Measurements from ENCODE around the gene IQGAP2.

The IQGAP2 gene

DNA sequence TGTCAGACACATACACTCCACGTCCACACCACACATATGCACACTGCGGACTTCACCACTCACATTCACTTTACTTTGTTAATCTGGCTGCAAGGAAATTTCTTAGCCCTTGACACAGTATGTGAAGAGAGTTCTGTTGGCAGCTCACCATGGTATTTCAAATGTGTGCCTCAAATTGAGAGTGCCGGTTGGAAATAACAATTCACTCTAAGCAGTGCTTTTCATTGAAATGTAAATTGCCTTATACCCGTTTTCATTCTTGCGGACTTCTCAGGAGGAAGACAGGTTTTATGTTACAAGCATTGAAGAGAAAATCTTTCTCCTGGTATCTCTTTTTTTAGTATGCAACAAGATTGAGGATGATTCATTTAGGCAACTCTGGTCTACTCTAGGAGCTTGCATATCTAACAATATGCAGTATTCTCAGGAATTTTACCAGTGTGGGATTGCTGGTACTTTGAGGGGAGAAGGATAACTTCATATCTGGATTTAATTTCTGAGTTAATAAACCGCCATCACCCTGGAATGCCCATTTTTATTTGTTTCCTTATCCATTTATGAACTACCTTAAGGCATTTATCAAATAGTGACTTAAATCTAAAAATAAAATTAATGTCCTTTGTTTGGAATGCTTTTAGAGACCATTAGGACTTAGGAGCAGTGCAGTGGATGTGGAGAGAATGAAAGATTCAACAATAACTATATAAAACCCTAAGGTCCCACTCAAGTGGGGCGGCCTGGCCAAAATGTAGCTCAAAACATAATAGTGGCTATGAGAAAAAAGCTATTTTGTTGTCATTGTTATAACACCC, 87.0 kb downstream of the IQGAP2 start:
- H3K79me2 ChIP-seq (ENCODE audit: insufficient read depth, low read length) = peaks cover 84% of the 10 kb centered on the region
- H4K20me1 ChIP-seq (ENCODE audit: insufficient read depth, low read length, poor library complexity, severe bottlenecking) = peaks cover 6% of the 10 kb centered on the region
- no peaks in the 10 kb centered on the region for H3K9me2 ChIP-seq (replicated peaks; ENCODE audit: low read depth, low read length)
- H2AFZ ChIP-seq (ENCODE audit: low read length) = no peak overlapping the region
- no peaks in the 10 kb centered on the region for H3K36me3 ChIP-seq (ENCODE audit: insufficient read depth, low read length)
- no peak overlapping the region for H3K9ac ChIP-seq (ENCODE audit: low read depth, low read length, poor library complexity, severe bottlenecking)
- H3K9me3 ChIP-seq (ENCODE audit: insufficient read depth, low read depth, low read length) = no peaks in the 10 kb centered on the region
- peaks cover 14% of the 10 kb centered on the region for H3K4me1 ChIP-seq (ENCODE audit: insufficient read depth, low read length, poor library complexity, severe bottlenecking)
- no peaks in the 10 kb centered on the region for H3F3A ChIP-seq (ENCODE audit: low read depth)
- no peak overlapping the region for H3K4me2 ChIP-seq (ENCODE audit: low read depth, low read length, poor library complexity, severe bottlenecking)
- H3K4me3 ChIP-seq (ENCODE audit: low read length, poor library complexity, severe bottlenecking) = no peak overlapping the region
- no peak for TF ChIP-seq EZH2phosphoT487 (IDR thresholded peaks at IDR 0.05; ENCODE audit: borderline replicate concordance)
- no peak for TF ChIP-seq CTCF (conservative IDR thresholded peaks at IDR 0.05; ENCODE audit: low read length)
- H3K27me3 ChIP-seq (ENCODE audit: insufficient read depth, low read length, poor library complexity, severe bottlenecking) = no peaks in the 10 kb centered on the region

- no peak overlapping the region for H3K4me2 ChIP-seq (ENCODE audit: low read depth, low read length, poor library complexity, severe bottlenecking)
- H3K36me3 ChIP-seq (ENCODE audit: insufficient read depth, low read length) = no peaks in the 10 kb centered on the region
- no peak for TF ChIP-seq EZH2phosphoT487 (IDR thresholded peaks at IDR 0.05; ENCODE audit: borderline replicate concordance)
- no peak for TF ChIP-seq CTCF (conservative IDR thresholded peaks at IDR 0.05; ENCODE audit: low read length)
- H2AFZ ChIP-seq (ENCODE audit: low read length) = no peak overlapping the region
- H3F3A ChIP-seq (ENCODE audit: low read depth) = no peaks in the 10 kb centered on the region
- H3K4me3 ChIP-seq (ENCODE audit: low read length, poor library complexity, severe bottlenecking) = no peak overlapping the region
- H3K9me2 ChIP-seq (replicated peaks; ENCODE audit: low read depth, low read length) = no peaks in the 10 kb centered on the region
- H3K4me1 ChIP-seq (ENCODE audit: insufficient read depth, low read length, poor library complexity, severe bottlenecking) = peaks cover 14% of the 10 kb centered on the region
- peaks cover 84% of the 10 kb centered on the region for H3K79me2 ChIP-seq (ENCODE audit: insufficient read depth, low read length)
- H3K9me3 ChIP-seq (ENCODE audit: insufficient read depth, low read depth, low read length) = no peaks in the 10 kb centered on the region
- H3K9ac ChIP-seq (ENCODE audit: low read depth, low read length, poor library complexity, severe bottlenecking) = no peak overlapping the region
- peaks cover 6% of the 10 kb centered on the region for H4K20me1 ChIP-seq (ENCODE audit: insufficient read depth, low read length, poor library complexity, severe bottlenecking)
- H3K27me3 ChIP-seq (ENCODE audit: insufficient read depth, low read length, poor library complexity, severe bottlenecking) = no peaks in the 10 kb centered on the region
Observed at GRCh38 chr5:76490960-76491359, 87.9 kb downstream of the IQGAP2 start.

GRCh38 chr5:76492819-76493189, 89.7 kb downstream of the IQGAP2 start:
- Histone ChIP-seq H2AFZ (ENCODE audit: low read length) (no peak overlapping the region), H3K4me2 (ENCODE audit: low read depth, low read length, poor library complexity, severe bottlenecking) (no peak overlapping the region), H3F3A (ENCODE audit: low read depth) (no peaks in the 10 kb centered on the region), H3K9me3 (ENCODE audit: insufficient read depth, low read depth, low read length) (no peaks in the 10 kb centered on the region), H4K20me1 (ENCODE audit: insufficient read depth, low read length, poor library complexity, severe bottlenecking) (peaks cover 6% of the 10 kb centered on the region), H3K9ac (ENCODE audit: low read depth, low read length, poor library complexity, severe bottlenecking) (no peak overlapping the region), H3K4me1 (ENCODE audit: insufficient read depth, low read length, poor library complexity, severe bottlenecking) (peaks cover 19% of the 10 kb centered on the region), H3K79me2 (ENCODE audit: insufficient read depth, low read length) (peaks cover 76% of the 10 kb centered on the region), H3K36me3 (ENCODE audit: insufficient read depth, low read length) (no peaks in the 10 kb centered on the region), H3K4me3 (ENCODE audit: low read length, poor library complexity, severe bottlenecking) (no peak overlapping the region), H3K9me2 (replicated peaks; ENCODE audit: low read depth, low read length) (no peaks in the 10 kb centered on the region), H3K27me3 (ENCODE audit: insufficient read depth, low read length, poor library complexity, severe bottlenecking) (no peaks in the 10 kb centered on the region)
- TF ChIP-seq CTCF (conservative IDR thresholded peaks at IDR 0.05; ENCODE audit: low read length) = no peak
- no peak for TF ChIP-seq EZH2phosphoT487 (IDR thresholded peaks at IDR 0.05; ENCODE audit: borderline replicate concordance)
